A549 (cell line): ENCODE data around the gene RGS13.

Source experiments
- BCL3 ChIP-seq: fragments of >200 bp; sonication (Bioruptor Twin); formaldehyde crosslinking; IDR thresholded peaks from 3 replicates; pipeline ENCODE4 v1.6.1; 2016
- CHD4 ChIP-seq: fragments of 200-600 bp; sonication (generic); IDR thresholded peaks from 2 replicates; pipeline ENCODE4 v1.6.1; 2016; ENCODE audit warnings: antibody characterized with exemption, mild to moderate bottlenecking, borderline replicate concordance
- CTCF ChIP-seq: fragments of >200 bp; sonication (Bioruptor Twin); formaldehyde crosslinking; IDR thresholded peaks from 3 replicates; pipeline ENCODE4 v1.5.1; 2016
- EP300 ChIP-seq, 2 experiments: fragments of >200 bp; sonication (Bioruptor Twin); formaldehyde crosslinking; IDR thresholded peaks; 2 replicates in 1 of 2; 3 replicates in 1 of 2; pipeline ENCODE4 v1.6.1; 2016 to 2017
- HDAC2 ChIP-seq: fragments of 200-600 bp; sonication (generic); IDR thresholded peaks from 2 replicates; pipeline ENCODE4 v1.6.1; 2016
- NR3C1 ChIP-seq: fragments of >200 bp; sonication (Bioruptor Twin); formaldehyde crosslinking; IDR thresholded peaks from 3 replicates; pipeline ENCODE4 v1.6.1; 2017
- POLR2A ChIP-seq: IDR thresholded peaks from 2 replicates; pipeline ENCODE4 v1.6.1; 2012; ENCODE audit warnings: mild to moderate bottlenecking, low read length
- REST ChIP-seq: fragments of 200-600 bp; sonication (generic); IDR thresholded peaks from 2 replicates; pipeline ENCODE4 v1.6.1; 2016; ENCODE audit warnings: antibody characterized with exemption, mild to moderate bottlenecking, moderate library complexity
- USF2 ChIP-seq: fragments of 450-650 bp; IDR thresholded peaks from 2 replicates; pipeline ENCODE4 v1.6.1; 2014; ENCODE audit warnings: antibody characterized with exemption

- no peak for TF ChIP-seq REST
- TF ChIP-seq POLR2A, result no peak
- no peak for TF ChIP-seq CTCF
- no peak for TF ChIP-seq USF2
- TF ChIP-seq CHD4, result no peak
- no peak for TF ChIP-seq NR3C1
- no peak for TF ChIP-seq HDAC2
- TF ChIP-seq BCL3, result no peak
- no peak for TF ChIP-seq EP300 (IDR thresholded peaks at IDR 0.05)
Observed at GRCh38 chr1:192604979-192605620, 30.8 kb upstream of the RGS13 start.
